OCI-LY7 (cell line): ENCODE data around the gene TIMMDC1. TPM values are rescaled to one million over a fixed set of nuclear protein-coding genes. Genes with fewer than 3 reads are reported as not detected.

ENCODE experiments used
- BruUV-seq: library from RNA; stranded (reverse); fragments of 400-500 nt; replicated peaks from 2 replicates; lab custom pipeline; 2021; lab: Mats Ljungman, UMichigan
- CTCF ChIA-PET: fragments of 300-600 bp; sonication (Branson Sonifier 250); formaldehyde crosslinking; loops from one replicate; lab custom pipeline; 2022; ENCODE audit warnings: antibody characterized with exemption; ENCODE audit not compliant: unreplicated experiment; lab: Charles Lee
- POLR2A ChIA-PET: fragments of 300-600 bp; sonication (Branson Sonifier 250); formaldehyde crosslinking; loops from one replicate; lab custom pipeline; 2022; ENCODE audit warnings: antibody characterized with exemption; lab: Charles Lee
- DNase-seq: peaks from one replicate; pipeline ENCODE4 v3.0.0-alpha.2; 2015; ENCODE audit warnings: low spot score
- H2AFZ ChIP-seq: fragments of 200-600 bp; sonication (generic), shearing (Covaris generic); 2 replicates; pipeline ENCODE4 v1.6.1; 2014; ENCODE audit warnings: mild to moderate bottlenecking, antibody characterized with exemption, low read length, moderate library complexity
- H3K27ac ChIP-seq: fragments of 200-600 bp; sonication (generic); 2 replicates; pipeline ENCODE4 v1.5.1; 2014; ENCODE audit warnings: mixed run types, low read depth, mild to moderate bottlenecking, moderate library complexity, low read length, inconsistent platforms; ENCODE audit not compliant: poor library complexity, severe bottlenecking
- H3K36me3 ChIP-seq: fragments of 200-600 bp; sonication (generic); 2 replicates; pipeline ENCODE4 v1.6.1; 2014; ENCODE audit warnings: mild to moderate bottlenecking, antibody characterized with exemption, low read length, moderate library complexity, mixed read lengths; ENCODE audit not compliant: insufficient read depth
- H3K4me1 ChIP-seq: fragments of 200-600 bp; sonication (generic); 2 replicates; pipeline ENCODE4 v1.5.1; 2014; ENCODE audit warnings: mild to moderate bottlenecking, low read length; ENCODE audit not compliant: insufficient read depth, poor library complexity, severe bottlenecking
- H3K4me2 ChIP-seq: fragments of 200-600 bp; sonication (generic); 2 replicates; pipeline ENCODE4 v1.6.1; 2014; ENCODE audit warnings: mild to moderate bottlenecking, low read length
- H3K4me3 ChIP-seq: fragments of 200-600 bp; sonication (generic); 2 replicates; pipeline ENCODE4 v1.5.1; 2014; ENCODE audit warnings: mild to moderate bottlenecking, low read depth, low read length; ENCODE audit not compliant: poor library complexity, severe bottlenecking
- H3K79me2 ChIP-seq: fragments of 200-600 bp; sonication (generic); 2 replicates; pipeline ENCODE4 v1.6.1; 2016; ENCODE audit warnings: low read depth, mild to moderate bottlenecking, low read length, moderate library complexity, mixed read lengths; ENCODE audit not compliant: insufficient read depth
- H3K9me2 ChIP-seq: fragments of 200-600 bp; sonication (generic); 2 replicates; pipeline ENCODE4 v1.6.1; 2016; ENCODE audit warnings: mild to moderate bottlenecking, low read length, mixed read lengths; ENCODE audit not compliant: insufficient read depth
- H3K9me3 ChIP-seq: fragments of 200-600 bp; sonication (generic); 2 replicates; pipeline ENCODE4 v1.6.1; 2014; ENCODE audit warnings: mild to moderate bottlenecking, mixed run types, low read length, mixed read lengths
- H4K20me1 ChIP-seq: fragments of 200-600 bp; sonication (generic); 2 replicates; pipeline ENCODE4 v1.6.1; 2014; ENCODE audit warnings: mild to moderate bottlenecking, antibody characterized with exemption, low read length, moderate library complexity, mixed read lengths; ENCODE audit not compliant: insufficient read depth
- EZH2phosphoT487 ChIP-seq: fragments of 200-600 bp; sonication (generic); IDR thresholded peaks from 2 replicates; pipeline ENCODE4 v1.6.1; 2018; ENCODE audit warnings: low read depth, borderline replicate concordance, mild to moderate bottlenecking, mixed run types, antibody characterized with exemption, low read length, moderate library complexity, mixed read lengths
- intact Hi-C: fragments of 100-400 bp; cut with micrococcal nuclease; formaldehyde crosslinking; loops from one replicate; pipeline ENCODE4 v1.10.0; 2022; ENCODE audit not compliant: unreplicated experiment
- total RNA-seq, 2 experiments: library from RNA; depleted of rRNA in 1 of 2; stranded (reverse); fragments of >200 nt in 1 of 2; shearing (Covaris generic) in 1 of 2; gene quantifications; 2 replicates each; pipeline ENCODE4 v1.2.3, GENCODE V29; 2014 to 2022
- TF ChIP-seq, protein P1 (sequence below): fragments of 200-600 bp; sonication (generic); conservative IDR thresholded peaks from 2 replicates; pipeline ENCODE4 v1.5.1; 2014; ENCODE audit warnings: mild to moderate bottlenecking, antibody characterized with exemption, low read length, moderate library complexity, mixed read lengths

TIMMDC1 gene
- total RNA-seq, 2 experiments from 2014 or later = 61.0 to 92.9 TPM

- Histone ChIP-seq H3K4me1 (no peaks in the 10 kb centered on the region), H2AFZ (no peak overlapping the region), H3K9me3 (no peaks in the 10 kb centered on the region), H3K36me3 (peaks cover 74% of the 10 kb centered on the region), H3K79me2 (no peaks in the 10 kb centered on the region), H3K9me2 (no peaks in the 10 kb centered on the region), H3K27ac (no peak overlapping the region), H3K4me3 (no peak overlapping the region), H3K4me2 (no peak overlapping the region), H4K20me1 (no peaks in the 10 kb centered on the region)
- POLR2A ChIA-PET = interaction anchor here (0.7 kb wide), 1 partner anchor 20 kb away, joined by 3 read pairs; the partner anchor contains the start of gene TMEM39A
- CTCF ChIA-PET = no interaction called here
- DNase-seq = no peak
- no TSS peak for BruUV-seq
- no peak for TF ChIP-seq EZH2phosphoT487
- TF ChIP-seq, protein P1, sequence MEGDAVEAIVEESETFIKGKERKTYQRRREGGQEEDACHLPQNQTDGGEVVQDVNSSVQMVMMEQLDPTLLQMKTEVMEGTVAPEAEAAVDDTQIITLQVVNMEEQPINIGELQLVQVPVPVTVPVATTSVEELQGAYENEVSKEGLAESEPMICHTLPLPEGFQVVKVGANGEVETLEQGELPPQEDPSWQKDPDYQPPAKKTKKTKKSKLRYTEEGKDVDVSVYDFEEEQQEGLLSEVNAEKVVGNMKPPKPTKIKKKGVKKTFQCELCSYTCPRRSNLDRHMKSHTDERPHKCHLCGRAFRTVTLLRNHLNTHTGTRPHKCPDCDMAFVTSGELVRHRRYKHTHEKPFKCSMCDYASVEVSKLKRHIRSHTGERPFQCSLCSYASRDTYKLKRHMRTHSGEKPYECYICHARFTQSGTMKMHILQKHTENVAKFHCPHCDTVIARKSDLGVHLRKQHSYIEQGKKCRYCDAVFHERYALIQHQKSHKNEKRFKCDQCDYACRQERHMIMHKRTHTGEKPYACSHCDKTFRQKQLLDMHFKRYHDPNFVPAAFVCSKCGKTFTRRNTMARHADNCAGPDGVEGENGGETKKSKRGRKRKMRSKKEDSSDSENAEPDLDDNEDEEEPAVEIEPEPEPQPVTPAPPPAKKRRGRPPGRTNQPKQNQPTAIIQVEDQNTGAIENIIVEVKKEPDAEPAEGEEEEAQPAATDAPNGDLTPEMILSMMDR = no peak
- intact Hi-C loops = no loop called here
These were observed 15.2 kb upstream of the TIMMDC1 start for GRCh38 chr3:119483101-119483500.

- no peaks in the 10 kb centered on the region for H3K9me2 ChIP-seq
- DNase-seq = no peak
- POLR2A ChIA-PET = interaction anchor here (0.7 to 1.4 kb wide), 4 partner anchors 9 to 34 kb away, joined by 3 to 6 read pairs (median 4); no protein-coding TSS in a partner anchor
- H3K9me3 ChIP-seq = no peaks in the 10 kb centered on the region
- no peak overlapping the region for H3K4me3 ChIP-seq
- H2AFZ ChIP-seq = no peak overlapping the region
- CTCF ChIA-PET = no interaction called here
- H4K20me1 ChIP-seq = no peaks in the 10 kb centered on the region
- intact Hi-C loops = no loop called here
- no TSS peak for BruUV-seq
- H3K36me3 ChIP-seq = peaks cover 71% of the 10 kb centered on the region
- TF ChIP-seq, protein P1 = no peak
- H3K27ac ChIP-seq = no peak overlapping the region
- H3K4me2 ChIP-seq = no peak overlapping the region
- no peaks in the 10 kb centered on the region for H3K4me1 ChIP-seq
- H3K79me2 ChIP-seq = no peaks in the 10 kb centered on the region
These were observed 12.8 kb upstream of the TIMMDC1 start for GRCh38 chr3:119485563-119485962.

DNA sequence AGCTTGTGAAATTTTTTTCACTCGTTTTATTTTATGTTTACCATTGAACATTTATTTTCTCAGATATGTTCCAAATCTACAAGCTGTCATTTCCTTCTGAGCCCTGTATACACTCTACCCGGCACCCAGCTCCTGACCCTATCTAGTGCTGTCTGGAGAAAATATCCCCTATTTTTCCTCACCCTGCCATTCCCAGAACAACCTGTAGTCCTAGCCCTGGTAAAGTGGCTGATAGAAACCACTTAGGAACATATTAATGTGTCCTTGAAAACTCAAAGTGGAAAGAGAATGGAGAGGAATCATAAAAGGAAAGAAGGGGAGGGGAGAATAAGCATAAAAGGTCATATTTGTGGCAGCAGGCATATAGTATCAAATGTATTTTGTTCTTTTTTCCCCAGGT is 8.2 kb upstream of the TIMMDC1 start:
- no peak for DNase-seq
- POLR2A ChIA-PET = interaction anchor here (0.5 to 1.4 kb wide), 3 partner anchors 17 to 213 kb away, joined by 3 to 4 read pairs (median 4); no protein-coding TSS in a partner anchor
- CTCF ChIA-PET = no interaction called here
- intact Hi-C loops = loop anchor here (10.0 kb wide), 1 partner anchor 605 kb away; the partner anchor contains the start of gene GSK3B
- no peaks in the 10 kb centered on the region for H3K9me3 ChIP-seq
- TF ChIP-seq, protein P1 = no peak
- no peak for TF ChIP-seq EZH2phosphoT487
- H3K4me1 ChIP-seq = no peaks in the 10 kb centered on the region
- no TSS peak for BruUV-seq
- H3K4me3 ChIP-seq = no peak overlapping the region
- no peaks in the 10 kb centered on the region for H3K9me2 ChIP-seq
- H4K20me1 ChIP-seq = no peaks in the 10 kb centered on the region
- no peak overlapping the region for H2AFZ ChIP-seq
- H3K79me2 ChIP-seq = no peaks in the 10 kb centered on the region
- H3K4me2 ChIP-seq = no peak overlapping the region
- H3K27ac ChIP-seq = no peak overlapping the region
- H3K36me3 ChIP-seq = peaks cover 64% of the 10 kb centered on the region
